Testis (tissue), 3 donors: Measurements from ENCODE around the gene CD244. TPM values are rescaled to one million over a fixed set of nuclear protein-coding genes. Genes with fewer than 3 reads are reported as not detected.

Experiments
- DNase-seq: peaks from one replicate; pipeline ENCODE4 v3.0.0-alpha.2; 2019
- H3K27ac ChIP-seq, 2 donors: fragments of 200-600 bp; sonication (generic); one replicate each; pipeline ENCODE4 v1.5.1; 2019
- H3K27me3 ChIP-seq: fragments of 200-600 bp; sonication (generic); one replicate; pipeline ENCODE4 v1.5.1; 2019
- H3K36me3 ChIP-seq: fragments of 200-600 bp; sonication (generic); one replicate; pipeline ENCODE4 v1.5.1; 2017; ENCODE audit warnings: low read depth; ENCODE audit errors: missing control alignments
- H3K4me1 ChIP-seq: fragments of 200-600 bp; sonication (generic); one replicate; pipeline ENCODE4 v1.5.1; 2019
- H3K4me3 ChIP-seq, 2 donors: fragments of 200-600 bp; sonication (generic); one replicate each; pipeline ENCODE4 v1.5.1; 2017 to 2019
- H3K9me3 ChIP-seq: fragments of 200-600 bp; sonication (generic); one replicate; pipeline ENCODE4 v1.5.1; 2017
- CTCF ChIP-seq, 3 experiments: fragments of 450-650 bp in 2 of 3; fragments of 200-600 bp in 1 of 3; sonication (generic) in 1 of 3; IDR thresholded peaks; one replicate each; pipeline ENCODE4 v1.5.1; 2016 to 2019; ENCODE audit warnings: antibody characterized with exemption in 3 of 3, mild to moderate bottlenecking in 2 of 3, moderate library complexity in 1 of 3
- POLR2A ChIP-seq: fragments of 450-650 bp; IDR thresholded peaks from one replicate; pipeline ENCODE4 v1.6.1; 2017; ENCODE audit warnings: antibody characterized with exemption, mild to moderate bottlenecking, moderate library complexity
- WGBS, 2 donors: methylation state at CpG; one replicate each; pipeline ENCODE4 v1.1.5; 2018; 5-methylcytosine and 5-hydroxymethylcytosine counted together
- intact Hi-C: fragments of 100-400 bp; cut with DNase I; formaldehyde crosslinking; loops from one replicate; pipeline ENCODE4 v1.15.1; 2023; ENCODE audit warnings: low total_unique reads
- polyA plus RNA-seq: library from polyadenylated mRNA; stranded (reverse); fragments of 350-450 nt; fragmentation: Illumina TruSeq; extraction: RNeasy Lipid Tissue Mini Kit (QIAGEN cat#74804); gene quantifications from one replicate; pipeline ENCODE4 v1.2.3, GENCODE V29; 2014; ENCODE audit warnings: low read depth, low replicate concordance; ENCODE audit not compliant: insufficient read depth
- total RNA-seq, 2 donors: library from RNA; depleted of rRNA; stranded (reverse); fragments of >200 nt; gene quantifications; one replicate each; pipeline ENCODE4 v1.2.3, GENCODE V29; 2016

CD244 gene
- total and polyA plus RNA-seq, 3 donors from 2014 or later, result 1.4 to 2.4 (median 2.3) TPM

GRCh38 chr1:160781186-160781766, 81.4 kb downstream of the CD244 start:
- intact Hi-C loops, result no loop called here
- WGBS, 2 donors, result 81 to 88% methylated on average over 8 of the region's 8 CpGs
- DNase-seq, result no peak
- Histone ChIP-seq H3K4me1 (no peaks in the 10 kb centered on the region), H3K27ac (no peak overlapping the region), H3K4me3 (no peak overlapping the region), H3K27me3 (no peaks in the 10 kb centered on the region), H3K36me3 (no peaks in the 10 kb centered on the region), H3K9me3 (no peaks in the 10 kb centered on the region)
- TF ChIP-seq POLR2A (no peak), CTCF (IDR thresholded peaks at IDR 0.05) (no peak)

- Histone ChIP-seq H3K27me3 (no peaks in the 10 kb centered on the region), H3K4me1 (no peaks in the 10 kb centered on the region), H3K36me3 (no peaks in the 10 kb centered on the region), H3K9me3 (no peaks in the 10 kb centered on the region), H3K27ac (no peak overlapping the region), H3K4me3 (no peak overlapping the region)
- peak in 1 of 3 experiments; percentile 3 for TF ChIP-seq CTCF (IDR thresholded peaks at IDR 0.05)
- no peak for TF ChIP-seq POLR2A
- WGBS, 2 donors, result 89 to 96% methylated on average over 2 of the region's 2 CpGs
- intact Hi-C loops, result no loop called here
- DNase-seq, result no peak
Observed at GRCh38 chr1:160780398-160780755, 82.3 kb downstream of the CD244 start.

Other genes with a start within 250 kb of the CD244 start
- under 1 TPM; 0.47 to 0.50 TPM for gene SLAMF1, start 215.8 kb downstream of the CD244 start, total RNA-seq
- gene SLAMF1, start 215.8 kb downstream of the CD244 start, polyA plus RNA-seq, result 0.75 TPM
- 1 to 10 TPM in 1 of 2 donors, under 1 TPM in 1; 0.63 to 1.4 TPM for gene CD48, start 151.1 kb downstream of the CD244 start, total RNA-seq
- 6.1 TPM for gene CD48, start 151.1 kb downstream of the CD244 start, polyA plus RNA-seq
- gene SLAMF7, start 123.6 kb downstream of the CD244 start, total RNA-seq, result under 1 TPM in 1 of 2 donors, not detected in 1; 0.68 TPM
- gene SLAMF7, start 123.6 kb downstream of the CD244 start, polyA plus RNA-seq, result 5.1 TPM
- gene LY9, start 66.7 kb downstream of the CD244 start, total RNA-seq, result under 1 TPM in 1 of 2 donors, not detected in 1; 0.68 TPM
- 0.71 TPM for gene LY9, start 66.7 kb downstream of the CD244 start, polyA plus RNA-seq
- gene ITLN1, start 22.3 kb upstream of the CD244 start, total RNA-seq, result 1 to 10 TPM; 2.3 to 8.8 TPM
- 45.8 TPM for gene ITLN1, start 22.3 kb upstream of the CD244 start, polyA plus RNA-seq
- 1 to 10 TPM in 1 of 2 donors, not detected in 1; 6.4 TPM for gene ITLN2, start 91.9 kb upstream of the CD244 start, total RNA-seq
- gene ITLN2, start 91.9 kb upstream of the CD244 start, polyA plus RNA-seq, result 1.5 TPM
- 10 to 100 TPM; 34.5 to 38.3 TPM for gene F11R, start 158.3 kb upstream of the CD244 start, total RNA-seq
- 54.0 TPM for gene F11R, start 158.3 kb upstream of the CD244 start, polyA plus RNA-seq
- gene TSTD1, start 176.1 kb upstream of the CD244 start, total RNA-seq, result 100 to 1,000 TPM; 100 to 103 TPM
- gene TSTD1, start 176.1 kb upstream of the CD244 start, polyA plus RNA-seq, result 52.2 TPM
- gene USF1, start 183.1 kb upstream of the CD244 start, total RNA-seq, result 10 to 100 TPM; 50.8 to 61.9 TPM
- gene USF1, start 183.1 kb upstream of the CD244 start, polyA plus RNA-seq, result 38.8 TPM
- 1 to 10 TPM in 1 of 2 donors, under 1 TPM in 1; 0.79 to 1.6 TPM for gene ARHGAP30, start 207.0 kb upstream of the CD244 start, total RNA-seq
- gene ARHGAP30, start 207.0 kb upstream of the CD244 start, polyA plus RNA-seq, result 5.4 TPM
- 1 to 10 TPM in 1 of 2 donors, under 1 TPM in 1; 0.63 to 1.2 TPM for gene NECTIN4, start 226.7 kb upstream of the CD244 start, total RNA-seq
- 1.3 TPM for gene NECTIN4, start 226.7 kb upstream of the CD244 start, polyA plus RNA-seq
- gene KLHDC9, start 235.5 kb upstream of the CD244 start, total RNA-seq, result 10 to 100 TPM; 55.8 to 57.2 TPM
- gene KLHDC9, start 235.5 kb upstream of the CD244 start, polyA plus RNA-seq, result 144 TPM